ENCODE data around the gene LYPD6B. TPM values are rescaled to one million over a fixed set of nuclear protein-coding genes. Genes with fewer than 3 reads are reported as not detected.

Gene LYPD6B
- total and polyA plus RNA-seq, 2 donors (not counting 3 experiments of a cell fraction or from before 2014, with no cell fraction given): not detected

DNA sequence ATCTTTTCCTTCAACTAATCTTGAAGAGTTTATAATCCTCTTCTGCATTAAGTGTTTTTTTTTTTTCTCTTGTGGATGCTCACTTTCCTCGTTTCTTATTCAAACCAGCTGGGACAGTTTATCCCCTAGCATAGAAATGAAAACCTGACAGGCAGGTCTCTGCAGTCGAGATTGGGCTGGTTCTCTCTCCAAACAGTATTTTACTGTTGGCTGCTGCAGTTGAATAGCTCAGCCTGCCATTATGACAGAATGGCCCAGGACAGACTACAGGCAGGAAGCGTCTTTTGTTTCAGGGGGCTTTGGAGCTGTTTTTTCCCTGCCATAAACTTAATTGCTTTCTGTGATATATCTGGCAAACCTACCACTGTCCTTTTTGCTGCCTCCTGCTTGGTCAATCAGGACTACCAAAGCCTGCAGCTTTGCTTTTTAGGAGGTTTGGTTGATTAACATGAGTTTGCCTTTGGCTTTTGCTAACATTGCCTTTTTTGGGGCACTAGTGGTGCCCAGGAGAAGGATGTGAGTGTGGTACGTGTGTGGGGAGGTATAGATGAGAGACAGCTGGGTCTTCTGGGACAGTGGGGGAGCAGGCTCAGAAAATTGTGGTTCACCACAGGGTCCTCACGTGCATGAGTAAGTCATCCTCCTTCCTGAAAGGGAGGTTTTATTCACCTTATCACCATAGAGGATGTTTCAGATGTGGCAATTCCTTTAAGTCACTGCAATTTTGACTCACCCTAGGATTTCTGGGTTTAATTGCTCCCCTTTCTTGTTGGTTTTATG lies 128.7 kb downstream of the LYPD6B start:
- TF ChIP-seq, protein P1, sequence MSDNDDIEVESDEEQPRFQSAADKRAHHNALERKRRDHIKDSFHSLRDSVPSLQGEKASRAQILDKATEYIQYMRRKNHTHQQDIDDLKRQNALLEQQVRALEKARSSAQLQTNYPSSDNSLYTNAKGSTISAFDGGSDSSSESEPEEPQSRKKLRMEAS (IDR thresholded peaks at IDR 0.05; ENCODE audit: insufficient read depth, insufficient read length): no peak
- TF ChIP-seq GATA2 (IDR thresholded peaks at IDR 0.05; ENCODE audit: insufficient read depth, insufficient read length, low read depth, low read length) (no peak), FOS (IDR thresholded peaks at IDR 0.05; ENCODE audit: borderline replicate concordance, insufficient read depth, low read length) (no peak), EZH2 (IDR thresholded peaks at IDR 0.05; ENCODE audit: borderline replicate concordance, low read depth, low read length, severe bottlenecking) (no peak), MYC (IDR thresholded peaks at IDR 0.05; ENCODE audit: low read depth, low read length) (no peak)
- POLR2A ChIA-PET: no interaction called here
- H3K4me3 ChIP-seq (replicated peaks in 1 of 3; ENCODE audit: insufficient read depth in 1 of 3, low read depth in 1 of 3, low read length in 3 of 3): no peak overlapping the region
- no peaks in the 10 kb centered on the region for H3K36me3 ChIP-seq (ENCODE audit: control insufficient read depth in 2 of 2, extremely low read depth in 1 of 2, insufficient read depth in 2 of 2, low read length in 2 of 2)
- no TSS peak for BruUV-seq (replicated peaks)
- no peaks in the 10 kb centered on the region for H3K27me3 ChIP-seq (ENCODE audit: control insufficient read depth in 2 of 2, insufficient read depth in 2 of 2, low read length in 2 of 2)
- H3K9ac ChIP-seq (replicated peaks; ENCODE audit: extremely low read depth, insufficient read depth, low read length): no peak overlapping the region
- no peak overlapping the region for H3K4me2 ChIP-seq (ENCODE audit: insufficient read depth, low read length)
- no peaks in the 10 kb centered on the region for H3K9me3 ChIP-seq (replicated peaks; ENCODE audit: control insufficient read depth, insufficient read depth, low read length)
- no peak overlapping the region for H3K27ac ChIP-seq (ENCODE audit: insufficient read depth, low read depth, low read length)
- DNase-seq (ENCODE audit: low read depth, low spot score) (no peak), FAIRE-seq (no peak)
- H3K4me1 ChIP-seq (ENCODE audit: control insufficient read depth, extremely low read depth, insufficient read depth, low read length): no peaks in the 10 kb centered on the region
- CTCF ChIA-PET: no interaction called here
- dilution Hi-C loops (cut with MboI; ENCODE audit: extremely low pct_ligation_motif_present, low sequenced_read_pairs) (no loop called here), intact Hi-C loops (cut with micrococcal nuclease) (no loop called here)
- H3K79me2 ChIP-seq (ENCODE audit: control insufficient read depth, insufficient read depth, low read length): no peaks in the 10 kb centered on the region
- H4K20me1 ChIP-seq (replicated peaks; ENCODE audit: control insufficient read depth, extremely low read depth, insufficient read depth, low read length): no peaks in the 10 kb centered on the region
- H2AFZ ChIP-seq (ENCODE audit: low read depth, low read length): no peak overlapping the region
- H3K9me1 ChIP-seq (replicated peaks; ENCODE audit: control insufficient read depth, extremely low read depth, insufficient read depth, low read length): no peaks in the 10 kb centered on the region

GRCh38 chr2:149167941-149168340 lies 129.4 kb downstream of the LYPD6B start:
- Histone ChIP-seq H3K4me2 (ENCODE audit: insufficient read depth, low read length) (no peak overlapping the region), H3K27ac (ENCODE audit: insufficient read depth, low read depth, low read length) (no peak overlapping the region), H3K9me1 (replicated peaks; ENCODE audit: control insufficient read depth, extremely low read depth, insufficient read depth, low read length) (no peaks in the 10 kb centered on the region), H3K9me3 (replicated peaks; ENCODE audit: control insufficient read depth, insufficient read depth, low read length) (no peaks in the 10 kb centered on the region), H2AFZ (ENCODE audit: low read depth, low read length) (no peak overlapping the region), H3K79me2 (ENCODE audit: control insufficient read depth, insufficient read depth, low read length) (no peaks in the 10 kb centered on the region), H3K4me1 (ENCODE audit: control insufficient read depth, extremely low read depth, insufficient read depth, low read length) (no peaks in the 10 kb centered on the region), H4K20me1 (replicated peaks; ENCODE audit: control insufficient read depth, extremely low read depth, insufficient read depth, low read length) (no peaks in the 10 kb centered on the region), H3K27me3 (ENCODE audit: control insufficient read depth in 2 of 2, insufficient read depth in 2 of 2, low read length in 2 of 2) (no peaks in the 10 kb centered on the region), H3K4me3 (replicated peaks in 1 of 3; ENCODE audit: insufficient read depth in 1 of 3, low read depth in 1 of 3, low read length in 3 of 3) (no peak overlapping the region), H3K36me3 (ENCODE audit: control insufficient read depth in 2 of 2, extremely low read depth in 1 of 2, insufficient read depth in 2 of 2, low read length in 2 of 2) (no peaks in the 10 kb centered on the region), H3K9ac (replicated peaks; ENCODE audit: extremely low read depth, insufficient read depth, low read length) (no peak overlapping the region)
- intact Hi-C loops (cut with micrococcal nuclease): no loop called here
- dilution Hi-C loops (cut with MboI; ENCODE audit: extremely low pct_ligation_motif_present, low sequenced_read_pairs): no loop called here
- FAIRE-seq (no peak), DNase-seq (ENCODE audit: low read depth, low spot score) (no peak)
- ChIA-PET POLR2A (no interaction called here), CTCF (no interaction called here)
- no TSS peak for BruUV-seq (replicated peaks)
- TF ChIP-seq POLR2AphosphoS5 (IDR thresholded peaks at IDR 0.05; ENCODE audit: insufficient read depth, low read depth, low read length): no peak
- TF ChIP-seq CTCF (IDR thresholded peaks at IDR 0.05; ENCODE audit: extremely low read depth in 1 of 2, insufficient read depth in 1 of 2, low read depth in 1 of 2, low read length in 2 of 2): no peak
- TF ChIP-seq, protein P1 (IDR thresholded peaks at IDR 0.05; ENCODE audit: insufficient read depth, insufficient read length): no peak
- TF ChIP-seq FOS (IDR thresholded peaks at IDR 0.05; ENCODE audit: borderline replicate concordance, insufficient read depth, low read length): no peak
- no peak for TF ChIP-seq MYC (IDR thresholded peaks at IDR 0.05; ENCODE audit: low read depth, low read length)
- no peak for TF ChIP-seq JUN (IDR thresholded peaks at IDR 0.05; ENCODE audit: borderline replicate concordance, insufficient read depth, insufficient read length, low read depth)
- TF ChIP-seq GATA2 (IDR thresholded peaks at IDR 0.05; ENCODE audit: insufficient read depth, insufficient read length, low read depth, low read length): no peak

Data from endothelial cell of umbilical vein (primary cell).